Panc1 (cell line): Measurements from ENCODE around the gene EPHX1. TPM values are rescaled to one million over a fixed set of nuclear protein-coding genes. Genes with fewer than 3 reads are reported as not detected.

ENCODE experiments used
- ATAC-seq: fragments of 200-7000 bp; cut with Tn5 transposase; 2 replicates; pipeline ENCODE4 v1.9.1; 2020; ENCODE audit warnings: mild to moderate bottlenecking, moderate library complexity
- BruUV-seq: library from RNA; stranded (reverse); fragments of 400-500 nt; replicated peaks from 2 replicates; lab custom pipeline; 2021; lab: Mats Ljungman, UMichigan
- CTCF ChIA-PET: fragments of 300-600 bp; sonication (Branson Sonifier 250); formaldehyde crosslinking; loops from one replicate; lab custom pipeline; 2022; ENCODE audit warnings: antibody characterized with exemption; lab: Charles Lee
- POLR2A ChIA-PET: fragments of 300-600 bp; sonication (Branson Sonifier 250); formaldehyde crosslinking; loops from one replicate; lab custom pipeline; 2022; ENCODE audit warnings: antibody characterized with exemption; lab: Charles Lee
- DNase-seq: peaks from one replicate; pipeline ENCODE4 v3.0.0-alpha.2; 2010; ENCODE audit warnings: low read depth, low spot score
- H3K27ac ChIP-seq: 2 replicates; pipeline ENCODE4 v1.5.1; 2011; ENCODE audit warnings: mild to moderate bottlenecking, low read length, inconsistent platforms
- H3K27me3 ChIP-seq: fragments of 200-500 bp; sonication (Bioruptor generic); 2 replicates; pipeline ENCODE4 v1.6.0; 2014; ENCODE audit warnings: low read length, inconsistent platforms; ENCODE audit not compliant: control insufficient read depth, insufficient read depth
- H3K36me3 ChIP-seq: fragments of 200-500 bp; sonication (Bioruptor generic); 2 replicates; pipeline ENCODE4 v1.5.1; 2014; ENCODE audit warnings: inconsistent platforms, mild to moderate bottlenecking, low read length, moderate library complexity; ENCODE audit not compliant: control insufficient read depth, insufficient read depth
- H3K4me1 ChIP-seq: 2 replicates; pipeline ENCODE4 v1.5.1; 2011; ENCODE audit warnings: inconsistent platforms, mild to moderate bottlenecking, low read length, moderate library complexity; ENCODE audit not compliant: control insufficient read depth, insufficient read depth
- H3K4me3 ChIP-seq, 2 experiments: 2 replicates each; pipeline ENCODE4 v1.5.1; 2011 to 2012; ENCODE audit warnings: low read depth in 2 of 2, low read length in 2 of 2, mild to moderate bottlenecking in 2 of 2, inconsistent platforms in 1 of 2, moderate library complexity in 1 of 2
- H3K9me3 ChIP-seq: fragments of 200-500 bp; sonication (Bioruptor generic); 2 replicates; pipeline ENCODE4 v1.5.1; 2014; ENCODE audit warnings: low read depth, mild to moderate bottlenecking, inconsistent platforms, low read length, moderate library complexity; ENCODE audit not compliant: control insufficient read depth, insufficient read depth
- POLR2AphosphoS5 ChIP-seq: IDR thresholded peaks from 2 replicates; pipeline ENCODE4 v1.6.1; 2012; ENCODE audit warnings: mild to moderate bottlenecking, low read depth, low read length, moderate library complexity
- SIN3A ChIP-seq: IDR thresholded peaks from 2 replicates; pipeline ENCODE4 v1.6.1; 2012; ENCODE audit warnings: low read depth, mild to moderate bottlenecking, low read length, moderate library complexity, borderline replicate concordance; ENCODE audit not compliant: insufficient read depth
- TCF7L2 ChIP-seq: IDR thresholded peaks from 2 replicates; pipeline ENCODE4 v1.6.1; 2011; ENCODE audit warnings: mild to moderate bottlenecking, low read depth, low read length, inconsistent platforms
- in situ Hi-C: cut with HindIII; loops from 2 replicates; pipeline ENCODE4 v1.10.0; 2016; ENCODE audit warnings: low sequenced_read_pairs, low pct_unique_long_range_greater_than_20kb
- intact Hi-C: fragments of 100-400 bp; cut with micrococcal nuclease; formaldehyde crosslinking; loops from one replicate; pipeline ENCODE4 v1.10.0; 2022; ENCODE audit not compliant: unreplicated experiment
- total RNA-seq: library from RNA; stranded (reverse); gene quantifications from one replicate; pipeline ENCODE4 v1.2.1, GENCODE V29; 2021; ENCODE audit not compliant: unreplicated experiment
- TF ChIP-seq, protein P1 (sequence below), 2 experiments: IDR thresholded peaks; 2 replicates each; pipeline ENCODE4 v1.6.1; 2011 to 2012; ENCODE audit warnings: low read depth in 2 of 2, control low read depth in 1 of 2, low read length in 1 of 2, mild to moderate bottlenecking in 1 of 2, moderate library complexity in 1 of 2; ENCODE audit not compliant: insufficient read depth in 1 of 2
- TF ChIP-seq, protein P2 (sequence below): fragments of 450-650 bp; IDR thresholded peaks from 2 replicates; pipeline ENCODE4 v1.5.1; 2017; ENCODE audit warnings: mild to moderate bottlenecking

Gene EPHX1
- total RNA-seq, 1 experiment from 2014 or later, result 76.4 TPM

DNA sequence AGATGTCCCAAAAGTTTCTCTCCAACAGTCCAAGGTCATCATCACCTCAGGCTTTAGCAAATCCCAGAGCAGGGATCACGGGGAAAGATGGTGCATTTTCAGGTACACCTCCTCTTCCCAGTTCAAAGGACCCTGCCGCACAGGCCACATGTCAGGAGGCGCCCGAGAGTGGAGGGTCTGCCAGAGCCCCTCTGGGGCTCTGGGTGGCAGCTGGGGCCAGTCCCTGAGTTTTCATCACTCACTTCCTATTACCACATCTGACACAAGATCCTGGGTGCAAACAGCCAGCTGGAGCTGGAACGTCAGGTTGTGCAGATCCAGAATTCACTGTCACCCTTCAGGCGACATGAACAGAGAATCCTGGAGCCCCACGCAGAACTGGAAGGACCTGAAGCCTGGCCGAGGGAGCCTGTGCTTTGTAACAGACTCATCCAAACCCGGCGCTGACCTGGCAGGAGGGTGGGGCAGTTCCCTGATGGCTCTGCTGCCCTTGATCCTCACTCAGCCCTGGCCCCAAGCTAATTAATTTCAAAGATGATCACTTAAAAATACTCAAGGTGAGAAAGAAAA, 63.4 kb downstream of the EPHX1 start:
- Histone ChIP-seq H3K9me3 (no peaks in the 10 kb centered on the region), H3K4me3 (no peak overlapping the region), H3K27me3 (no peaks in the 10 kb centered on the region), H3K4me1 (peaks cover 20% of the 10 kb centered on the region), H3K36me3 (no peaks in the 10 kb centered on the region), H3K27ac (no peak overlapping the region)
- CTCF ChIA-PET, result no interaction called here
- intact Hi-C loops (no loop called here), in situ Hi-C loops (no loop called here)
- no peak for ATAC-seq
- DNase-seq, result no peak
- TF ChIP-seq, protein P1, sequence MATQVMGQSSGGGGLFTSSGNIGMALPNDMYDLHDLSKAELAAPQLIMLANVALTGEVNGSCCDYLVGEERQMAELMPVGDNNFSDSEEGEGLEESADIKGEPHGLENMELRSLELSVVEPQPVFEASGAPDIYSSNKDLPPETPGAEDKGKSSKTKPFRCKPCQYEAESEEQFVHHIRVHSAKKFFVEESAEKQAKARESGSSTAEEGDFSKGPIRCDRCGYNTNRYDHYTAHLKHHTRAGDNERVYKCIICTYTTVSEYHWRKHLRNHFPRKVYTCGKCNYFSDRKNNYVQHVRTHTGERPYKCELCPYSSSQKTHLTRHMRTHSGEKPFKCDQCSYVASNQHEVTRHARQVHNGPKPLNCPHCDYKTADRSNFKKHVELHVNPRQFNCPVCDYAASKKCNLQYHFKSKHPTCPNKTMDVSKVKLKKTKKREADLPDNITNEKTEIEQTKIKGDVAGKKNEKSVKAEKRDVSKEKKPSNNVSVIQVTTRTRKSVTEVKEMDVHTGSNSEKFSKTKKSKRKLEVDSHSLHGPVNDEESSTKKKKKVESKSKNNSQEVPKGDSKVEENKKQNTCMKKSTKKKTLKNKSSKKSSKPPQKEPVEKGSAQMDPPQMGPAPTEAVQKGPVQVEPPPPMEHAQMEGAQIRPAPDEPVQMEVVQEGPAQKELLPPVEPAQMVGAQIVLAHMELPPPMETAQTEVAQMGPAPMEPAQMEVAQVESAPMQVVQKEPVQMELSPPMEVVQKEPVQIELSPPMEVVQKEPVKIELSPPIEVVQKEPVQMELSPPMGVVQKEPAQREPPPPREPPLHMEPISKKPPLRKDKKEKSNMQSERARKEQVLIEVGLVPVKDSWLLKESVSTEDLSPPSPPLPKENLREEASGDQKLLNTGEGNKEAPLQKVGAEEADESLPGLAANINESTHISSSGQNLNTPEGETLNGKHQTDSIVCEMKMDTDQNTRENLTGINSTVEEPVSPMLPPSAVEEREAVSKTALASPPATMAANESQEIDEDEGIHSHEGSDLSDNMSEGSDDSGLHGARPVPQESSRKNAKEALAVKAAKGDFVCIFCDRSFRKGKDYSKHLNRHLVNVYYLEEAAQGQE (IDR thresholded peaks at IDR 0.05; ENCODE audit: insufficient read depth in 1 of 2, low read depth in 2 of 2, low read length in 1 of 2), result no peak
- TF ChIP-seq, protein P2, sequence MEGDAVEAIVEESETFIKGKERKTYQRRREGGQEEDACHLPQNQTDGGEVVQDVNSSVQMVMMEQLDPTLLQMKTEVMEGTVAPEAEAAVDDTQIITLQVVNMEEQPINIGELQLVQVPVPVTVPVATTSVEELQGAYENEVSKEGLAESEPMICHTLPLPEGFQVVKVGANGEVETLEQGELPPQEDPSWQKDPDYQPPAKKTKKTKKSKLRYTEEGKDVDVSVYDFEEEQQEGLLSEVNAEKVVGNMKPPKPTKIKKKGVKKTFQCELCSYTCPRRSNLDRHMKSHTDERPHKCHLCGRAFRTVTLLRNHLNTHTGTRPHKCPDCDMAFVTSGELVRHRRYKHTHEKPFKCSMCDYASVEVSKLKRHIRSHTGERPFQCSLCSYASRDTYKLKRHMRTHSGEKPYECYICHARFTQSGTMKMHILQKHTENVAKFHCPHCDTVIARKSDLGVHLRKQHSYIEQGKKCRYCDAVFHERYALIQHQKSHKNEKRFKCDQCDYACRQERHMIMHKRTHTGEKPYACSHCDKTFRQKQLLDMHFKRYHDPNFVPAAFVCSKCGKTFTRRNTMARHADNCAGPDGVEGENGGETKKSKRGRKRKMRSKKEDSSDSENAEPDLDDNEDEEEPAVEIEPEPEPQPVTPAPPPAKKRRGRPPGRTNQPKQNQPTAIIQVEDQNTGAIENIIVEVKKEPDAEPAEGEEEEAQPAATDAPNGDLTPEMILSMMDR, result no peak
- TF ChIP-seq SIN3A (no peak), POLR2AphosphoS5 (no peak), TCF7L2 (no peak)
- no TSS peak for BruUV-seq
- POLR2A ChIA-PET, result interaction anchor here (0.5 kb wide), 1 partner anchor 110 kb away, joined by 3 read pairs; no protein-coding TSS in a partner anchor

GRCh38 chr1:225874431-225874830, 64.5 kb downstream of the EPHX1 start:
- TF ChIP-seq POLR2AphosphoS5 (no peak), TCF7L2 (no peak), SIN3A (no peak)
- TF ChIP-seq, protein P2, result no peak
- TF ChIP-seq, protein P1 (IDR thresholded peaks at IDR 0.05; ENCODE audit: insufficient read depth in 1 of 2, low read depth in 2 of 2, low read length in 1 of 2), result no peak
- no peak for DNase-seq
- Histone ChIP-seq H3K36me3 (no peaks in the 10 kb centered on the region), H3K4me1 (peaks cover 30% of the 10 kb centered on the region), H3K27ac (no peak overlapping the region), H3K4me3 (no peak overlapping the region), H3K9me3 (no peaks in the 10 kb centered on the region), H3K27me3 (no peaks in the 10 kb centered on the region)
- POLR2A ChIA-PET, result no interaction called here
- ATAC-seq, result no peak
- in situ Hi-C loops, result no loop called here
- intact Hi-C loops, result no loop called here
- CTCF ChIA-PET, result interaction anchor here (0.5 kb wide), 2 partner anchors 27 to 113 kb away, joined by 4 to 5 read pairs; no protein-coding TSS in a partner anchor
- BruUV-seq, result no TSS peak
